Ectodermal cell (in vitro differentiated cells): ENCODE results near the gene FAM161B.

Experiments used
- H3K27ac ChIP-seq: 2 replicates; pipeline ENCODE4 v1.7.0; 2013; ENCODE audit warnings: mild to moderate bottlenecking, low read depth, low read length; ENCODE audit not compliant: insufficient read depth, poor library complexity, severe bottlenecking
- H3K27me3 ChIP-seq: 2 replicates; pipeline ENCODE4 v1.7.0; 2013; ENCODE audit warnings: mild to moderate bottlenecking, low read length; ENCODE audit not compliant: insufficient read depth, control insufficient read depth, poor library complexity, severe bottlenecking
- H3K36me3 ChIP-seq: one replicate; pipeline ENCODE4 v1.7.0; 2013; ENCODE audit warnings: low read length; ENCODE audit not compliant: control insufficient read depth, insufficient read depth
- H3K4me1 ChIP-seq: one replicate; pipeline ENCODE4 v1.7.0; 2013; ENCODE audit warnings: low read length; ENCODE audit not compliant: control insufficient read depth, insufficient read depth
- H3K4me3 ChIP-seq: 2 replicates; pipeline ENCODE4 v1.7.0; 2013; ENCODE audit warnings: low read depth, low read length, control low read depth; ENCODE audit not compliant: insufficient read depth
- H3K9me3 ChIP-seq: 2 replicates; pipeline ENCODE4 v1.7.0; 2013; ENCODE audit warnings: mild to moderate bottlenecking, low read length, moderate library complexity; ENCODE audit not compliant: control insufficient read depth
- WGBS, 2 experiments: methylation state at CpG; one replicate each; pipeline ENCODE4 v1.1.7; 2013; ENCODE audit warnings: missing lambda C conversion rate in 2 of 2; 5-methylcytosine and 5-hydroxymethylcytosine counted together

The FAM161B gene

DNA sequence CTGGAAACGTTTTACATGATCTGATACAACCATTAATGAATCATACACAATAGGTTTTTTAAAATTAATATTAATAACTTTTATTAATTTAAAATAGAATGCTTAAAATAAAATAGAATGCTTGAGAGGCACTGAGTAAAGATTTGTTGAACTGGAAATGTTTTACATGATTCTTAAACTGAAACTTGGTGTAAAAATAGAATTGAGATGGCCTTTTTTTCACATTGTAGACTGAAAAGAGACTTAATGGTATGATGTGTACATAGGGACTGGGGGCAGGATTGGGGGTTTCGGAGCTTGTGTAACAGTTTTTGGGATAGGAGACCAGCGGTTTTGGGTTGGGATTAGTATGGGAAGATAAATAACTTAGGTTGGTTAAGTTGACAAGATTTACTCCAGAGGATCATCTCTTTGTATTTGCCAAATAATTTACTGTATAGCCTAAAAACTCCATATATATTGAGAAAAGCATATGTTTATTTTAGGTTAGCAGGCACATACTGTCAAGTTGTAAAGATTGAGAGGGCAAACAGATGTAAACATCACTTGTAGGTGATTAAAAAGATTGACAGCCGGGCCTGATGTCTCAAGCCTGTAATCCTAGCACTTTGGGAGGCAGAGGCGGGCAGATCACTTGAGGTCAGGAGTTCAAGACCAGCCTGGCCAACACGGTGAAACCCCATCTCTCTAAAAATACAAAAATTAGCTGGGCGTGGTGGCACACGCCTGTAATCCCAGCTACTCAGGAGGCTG lies 65.3 kb downstream of the FAM161B start:
- Histone ChIP-seq H3K27ac (no peak overlapping the region), H3K4me3 (no peak overlapping the region)
- WGBS, 2 experiments, result 91% methylated on average over 7 of the region's 8 CpGs

More for the DNA sequence above, 65.3 kb downstream of the FAM161B start:
- Histone ChIP-seq H3K27me3 (no peaks in the 10 kb centered on the region), H3K4me1 (peaks cover 7% of the 10 kb centered on the region), H3K9me3 (no peaks in the 10 kb centered on the region), H3K36me3 (peaks cover 2% of the 10 kb centered on the region)
